ENCODE measurements around the gene ADCY9.
"Not testable (repeated sequence)": the region's sequence is repeated elsewhere in the genome, so short reads cannot be mapped to it uniquely, and the experiment has no call there.

ADCY9 gene

DNA sequence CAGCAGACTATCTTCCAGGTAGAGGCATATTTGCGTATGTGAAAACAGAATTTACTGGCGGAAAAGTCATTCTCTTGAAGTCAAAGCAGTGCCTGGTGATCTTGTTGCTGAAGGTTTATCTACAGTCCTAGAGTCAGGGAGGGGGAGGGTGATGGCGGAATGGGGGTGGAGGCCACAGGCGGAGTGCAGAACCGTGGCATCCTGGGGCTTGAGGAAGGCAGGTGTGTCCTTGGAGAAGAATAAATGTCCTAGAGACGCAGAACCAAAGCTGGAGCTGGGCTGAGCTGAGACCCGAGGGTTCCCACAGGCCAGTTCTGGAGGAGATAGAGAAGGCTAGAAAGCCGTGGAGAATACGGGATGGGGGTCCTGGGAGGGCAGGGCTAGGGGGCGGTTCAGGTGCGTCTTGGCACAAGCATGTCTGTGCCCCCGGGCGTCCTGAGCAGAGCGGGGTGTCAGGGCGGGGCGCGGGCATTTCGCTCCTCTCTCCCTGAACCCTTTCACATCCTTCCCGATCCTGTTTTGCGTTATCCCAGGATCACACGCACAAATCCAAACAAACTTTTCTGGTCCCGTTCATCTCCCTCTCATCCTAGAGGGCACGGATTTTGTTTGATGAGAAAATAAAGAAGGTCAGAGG lies 158.8 kb downstream of the ADCY9 start:
- no peaks in the 10 kb centered on the region for H3K9me3 ChIP-seq (ENCODE audit: control insufficient read depth, insufficient read depth, low read depth, low read length)
- no peaks in the 10 kb centered on the region for H3K36me3 ChIP-seq (ENCODE audit: control insufficient read depth, insufficient read depth, low read length)
- no peak overlapping the region for H3K9ac ChIP-seq (ENCODE audit: low read length)
- H3K27ac ChIP-seq (ENCODE audit: low read depth, low read length), result no peak overlapping the region
- peaks cover 6% of the 10 kb centered on the region; the same call in 1 of the 2 replicates for H3K4me1 ChIP-seq (ENCODE audit: control insufficient read depth, insufficient read depth, low read length)
- no peak overlapping the region for H3K4me3 ChIP-seq (ENCODE audit: low read depth, low read length)
- no peaks in the 10 kb centered on the region for H3K27me3 ChIP-seq (ENCODE audit: control insufficient read depth, insufficient read depth, low read length)

DNA sequence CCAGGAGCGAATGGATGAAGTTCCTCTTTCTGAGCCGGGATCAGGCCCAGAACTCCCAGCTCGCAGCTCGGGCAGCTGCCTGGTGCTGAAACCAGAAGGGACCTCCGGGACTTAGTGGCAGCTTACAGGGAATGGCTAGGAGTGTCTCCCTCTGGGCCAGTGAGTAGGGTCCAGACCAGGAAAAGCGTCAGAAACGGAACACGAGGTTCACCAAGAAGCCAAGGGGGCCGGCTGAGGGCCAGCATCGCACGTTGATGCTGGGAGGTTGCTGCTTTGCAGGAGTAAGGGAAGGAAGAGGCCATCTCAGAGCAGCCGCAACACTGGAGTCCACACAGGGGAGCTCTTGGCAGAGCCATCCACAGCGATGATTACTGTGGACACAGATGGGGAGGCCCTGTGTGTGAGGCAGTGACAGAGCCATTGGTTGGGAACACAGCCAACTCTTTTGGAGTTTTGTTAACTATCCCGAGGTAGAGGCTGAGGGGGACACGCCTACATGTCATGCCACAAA lies 161.8 kb downstream of the ADCY9 start:
- no peaks in the 10 kb centered on the region for H3K9me3 ChIP-seq (ENCODE audit: control insufficient read depth, insufficient read depth, low read depth, low read length)
- no peak overlapping the region for H3K4me3 ChIP-seq (ENCODE audit: low read depth, low read length)
- H3K27ac ChIP-seq (ENCODE audit: low read depth, low read length), result no peak overlapping the region
- H3K9ac ChIP-seq (ENCODE audit: low read length), result no peak overlapping the region
- no peaks in the 10 kb centered on the region for H3K27me3 ChIP-seq (ENCODE audit: control insufficient read depth, insufficient read depth, low read length)
- no peaks in the 10 kb centered on the region for H3K36me3 ChIP-seq (ENCODE audit: control insufficient read depth, insufficient read depth, low read length)
- H3K4me1 ChIP-seq (ENCODE audit: control insufficient read depth, insufficient read depth, low read length), result peaks cover 6% of the 10 kb centered on the region; the same call in 1 of the 2 replicates

DNA sequence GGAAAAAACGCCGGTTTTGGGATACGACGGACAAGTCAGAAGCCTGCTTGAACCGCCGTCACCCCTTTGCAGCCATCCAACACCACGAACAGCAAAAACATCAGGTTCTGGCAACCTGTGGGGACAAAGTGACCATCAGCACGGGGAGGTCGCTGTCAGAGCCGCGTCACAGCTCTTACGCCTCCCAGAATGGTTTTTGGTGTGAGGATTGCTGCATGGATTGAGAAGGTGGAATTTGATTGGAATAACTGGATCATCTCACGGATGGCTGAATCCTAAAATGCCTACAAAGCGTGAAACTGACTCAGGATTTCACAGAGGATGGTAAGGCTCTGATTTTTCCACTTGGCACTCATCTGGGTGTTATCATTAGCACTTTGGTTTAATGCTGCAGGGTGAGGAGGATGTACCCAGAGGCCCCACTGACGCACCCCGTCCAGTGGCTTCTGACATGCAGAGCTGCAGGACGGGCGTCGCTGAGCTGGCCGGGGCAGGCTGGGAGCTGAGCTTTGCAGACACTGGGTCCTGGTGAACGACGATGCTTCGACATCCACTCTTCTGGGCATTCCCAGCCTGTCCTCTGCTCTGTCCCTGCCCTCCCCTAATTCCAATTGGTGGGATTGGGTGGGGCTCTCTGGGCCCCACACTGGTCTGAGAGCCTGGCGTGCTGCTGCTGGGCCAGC lies 162.4 kb downstream of the ADCY9 start:
- Histone ChIP-seq H3K27me3 (ENCODE audit: control insufficient read depth, insufficient read depth, low read length) (no peaks in the 10 kb centered on the region), H3K9ac (ENCODE audit: low read length) (no peak overlapping the region), H3K27ac (ENCODE audit: low read depth, low read length) (no peak overlapping the region), H3K36me3 (ENCODE audit: control insufficient read depth, insufficient read depth, low read length) (no peaks in the 10 kb centered on the region), H3K9me3 (ENCODE audit: control insufficient read depth, insufficient read depth, low read depth, low read length) (no peaks in the 10 kb centered on the region), H3K4me1 (ENCODE audit: control insufficient read depth, insufficient read depth, low read length) (peaks cover 6% of the 10 kb centered on the region; the same call in 1 of the 2 replicates), H3K4me3 (ENCODE audit: low read depth, low read length) (no peak overlapping the region)

DNA sequence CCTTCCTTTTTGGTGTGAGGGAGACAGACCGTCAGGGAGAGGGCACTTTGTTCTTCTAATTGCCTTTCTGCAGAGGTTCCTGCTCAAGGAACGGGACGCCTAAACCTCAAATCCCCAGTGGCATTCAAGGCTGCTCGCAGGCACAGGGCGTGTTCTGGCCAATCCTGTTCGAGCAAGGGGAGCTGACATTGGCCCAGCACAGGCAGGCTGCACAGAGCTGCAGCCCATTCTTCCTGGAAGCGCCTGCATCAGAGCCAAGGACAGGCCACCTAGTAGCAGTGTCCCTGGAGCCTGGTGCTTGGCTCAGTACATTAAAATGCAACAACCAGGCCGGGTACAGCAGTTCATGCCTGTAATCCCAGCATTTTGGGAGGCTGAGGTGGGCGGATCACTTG lies 163.5 kb downstream of the ADCY9 start:
- Histone ChIP-seq H3K9ac (ENCODE audit: low read length) (no peak overlapping the region), H3K4me1 (ENCODE audit: control insufficient read depth, insufficient read depth, low read length) (peaks cover 6% of the 10 kb centered on the region; the same call in 1 of the 2 replicates), H3K27me3 (ENCODE audit: control insufficient read depth, insufficient read depth, low read length) (no peaks in the 10 kb centered on the region), H3K4me3 (ENCODE audit: low read depth, low read length) (no peak overlapping the region), H3K9me3 (ENCODE audit: control insufficient read depth, insufficient read depth, low read depth, low read length) (no peaks in the 10 kb centered on the region), H3K27ac (ENCODE audit: low read depth, low read length) (no peak overlapping the region), H3K36me3 (ENCODE audit: control insufficient read depth, insufficient read depth, low read length) (no peaks in the 10 kb centered on the region)

DNA sequence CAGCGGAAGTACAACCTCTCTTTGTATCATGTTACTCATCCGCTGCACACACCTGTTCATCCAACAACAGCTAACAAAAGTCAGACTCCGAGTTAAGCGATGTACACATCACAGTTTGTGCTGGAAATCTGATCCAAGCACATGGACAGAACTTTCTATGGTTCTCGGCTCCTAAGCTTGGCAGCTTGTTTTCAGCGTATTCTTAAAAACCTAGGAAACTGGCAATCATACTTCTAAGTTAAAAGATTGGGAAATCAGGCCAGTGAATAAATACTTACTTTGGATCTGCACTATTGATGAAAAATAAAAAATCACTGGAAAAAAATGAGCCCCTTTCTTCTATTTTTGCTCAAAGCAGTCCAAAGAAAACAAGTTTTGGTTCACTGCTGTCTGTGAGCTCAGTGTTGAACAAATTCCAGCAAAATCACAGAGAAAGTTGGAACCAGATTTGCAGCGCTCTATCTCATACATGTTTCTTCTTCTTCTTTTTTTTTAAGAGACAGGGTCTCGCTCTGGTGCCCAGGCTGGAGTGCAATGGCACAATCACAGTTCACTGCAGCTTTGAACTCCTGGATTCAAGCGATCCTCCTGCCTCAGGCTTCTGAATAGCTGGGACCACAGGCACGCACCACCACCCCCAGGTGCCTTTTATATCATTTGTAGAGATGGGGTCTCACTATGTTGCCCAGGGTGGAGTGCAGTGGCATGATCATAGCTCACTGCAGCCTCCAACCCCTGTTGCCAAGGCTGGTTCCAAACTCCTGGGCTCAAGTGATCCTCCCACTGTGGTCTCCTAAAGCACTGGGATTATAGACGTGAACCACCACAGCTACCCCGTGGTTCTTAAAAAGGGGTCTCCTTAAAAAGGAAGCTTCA lies 164.1 kb downstream of the ADCY9 start:
- H3K9ac ChIP-seq (ENCODE audit: low read length), result no peak overlapping the region
- no peak overlapping the region for H3K27ac ChIP-seq (ENCODE audit: low read depth, low read length)
- H3K36me3 ChIP-seq (ENCODE audit: control insufficient read depth, insufficient read depth, low read length), result no peaks in the 10 kb centered on the region
- H3K9me3 ChIP-seq (ENCODE audit: control insufficient read depth, insufficient read depth, low read depth, low read length), result no peaks in the 10 kb centered on the region
- H3K4me3 ChIP-seq (ENCODE audit: low read depth, low read length), result no peak overlapping the region
- 0 out of 2 replicates have a peak, but pooled peaks cover under 1% of the 10 kb centered on the region for H3K4me1 ChIP-seq (ENCODE audit: control insufficient read depth, insufficient read depth, low read length)
- no peaks in the 10 kb centered on the region for H3K27me3 ChIP-seq (ENCODE audit: control insufficient read depth, insufficient read depth, low read length)

DNA sequence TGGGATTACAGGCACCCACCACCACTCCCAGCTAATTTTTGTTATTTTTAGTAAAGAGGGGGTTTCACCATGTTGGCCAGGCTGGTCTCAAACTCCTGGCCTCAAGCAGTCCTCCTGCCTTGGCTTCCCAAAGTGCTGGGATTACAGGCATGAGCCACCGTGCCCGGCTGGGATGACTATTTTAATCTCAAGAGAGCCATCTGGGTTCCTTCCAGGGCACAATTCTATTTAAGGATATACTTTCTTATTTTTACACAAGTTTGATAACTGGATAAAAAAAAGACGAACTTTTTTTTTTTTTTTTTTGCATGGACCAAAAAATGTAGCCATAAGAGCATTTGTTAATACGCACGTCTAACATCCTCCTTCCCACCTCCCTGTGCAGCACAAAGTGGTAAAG lies 164.9 kb downstream of the ADCY9 start:
- not testable (repeated sequence) for H3K9ac ChIP-seq (ENCODE audit: low read length); H3K4me1 ChIP-seq (ENCODE audit: control insufficient read depth, insufficient read depth, low read length); H3K27me3 ChIP-seq (ENCODE audit: control insufficient read depth, insufficient read depth, low read length)

DNA sequence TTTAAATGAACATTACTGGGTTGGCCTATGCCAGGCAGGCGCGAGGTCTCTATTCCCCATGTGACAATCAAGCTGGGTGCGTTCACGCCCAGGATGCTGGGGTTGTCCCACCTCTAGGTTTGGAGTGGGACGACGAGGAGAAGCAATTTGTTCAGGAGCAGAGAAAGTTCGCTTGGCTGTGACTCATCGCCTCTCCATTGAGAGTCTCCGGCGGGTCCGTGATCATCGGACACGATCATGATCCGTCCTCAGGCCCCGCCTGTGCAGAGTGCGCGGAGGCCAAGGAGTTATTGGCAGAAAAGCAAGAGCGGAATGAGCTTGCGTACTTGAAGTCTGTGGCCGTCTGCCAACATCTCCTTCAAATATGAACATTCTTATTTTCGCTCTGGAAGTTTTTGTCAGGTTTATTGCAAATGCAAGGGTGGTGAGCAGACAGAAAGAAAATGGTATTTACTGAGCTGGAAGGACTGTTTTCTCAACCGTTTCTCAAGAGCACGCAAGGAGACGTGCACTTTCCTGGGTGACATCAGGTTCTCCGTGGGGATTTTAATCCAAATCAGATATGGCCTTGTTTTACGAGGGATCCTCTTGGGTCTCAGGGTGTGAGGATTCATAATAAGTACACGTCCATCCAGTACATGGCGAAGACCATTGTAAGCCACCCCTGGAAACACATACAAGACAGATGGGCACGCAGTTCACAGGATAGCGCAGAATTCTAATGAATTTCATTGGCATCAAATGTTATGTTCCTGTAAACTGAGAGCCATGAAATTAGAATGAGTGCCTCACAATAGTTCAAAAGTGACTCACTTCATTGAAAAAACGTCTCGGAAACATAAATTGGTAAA lies 165.7 kb downstream of the ADCY9 start:
- Histone ChIP-seq H3K36me3 (ENCODE audit: control insufficient read depth, insufficient read depth, low read length) (no peaks in the 10 kb centered on the region), H3K27me3 (ENCODE audit: control insufficient read depth, insufficient read depth, low read length) (no peaks in the 10 kb centered on the region), H3K4me1 (ENCODE audit: control insufficient read depth, insufficient read depth, low read length) (no peaks in the 10 kb centered on the region), H3K4me3 (ENCODE audit: low read depth, low read length) (no peak overlapping the region), H3K9ac (ENCODE audit: low read length) (no peak overlapping the region), H3K27ac (ENCODE audit: low read depth, low read length) (no peak overlapping the region), H3K9me3 (ENCODE audit: control insufficient read depth, insufficient read depth, low read depth, low read length) (no peaks in the 10 kb centered on the region)

More for the DNA sequence above, 164.9 kb downstream of the ADCY9 start:
- not testable (repeated sequence) for H3K4me3 ChIP-seq (ENCODE audit: low read depth, low read length); H3K36me3 ChIP-seq (ENCODE audit: control insufficient read depth, insufficient read depth, low read length); H3K27ac ChIP-seq (ENCODE audit: low read depth, low read length); H3K9me3 ChIP-seq (ENCODE audit: control insufficient read depth, insufficient read depth, low read depth, low read length)

DNA sequence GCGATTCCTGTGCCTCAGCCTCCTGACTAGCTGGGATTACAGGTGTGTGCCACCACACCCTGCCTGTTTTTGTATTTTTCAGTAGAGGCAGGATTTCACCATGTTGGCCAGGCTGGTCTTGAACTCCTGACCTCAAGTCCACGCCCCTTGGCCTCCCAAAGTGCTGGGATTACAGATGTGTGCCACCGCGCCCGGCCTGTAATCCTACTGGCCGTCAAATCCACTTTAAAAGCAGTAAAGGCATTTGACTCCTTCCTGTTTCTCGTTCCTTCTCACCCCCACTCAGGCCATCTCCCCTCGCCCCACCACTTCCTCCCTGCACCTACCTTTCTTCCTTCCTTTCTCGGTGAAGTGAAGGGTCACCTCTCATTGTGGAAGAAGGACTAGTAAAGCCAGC lies 166.3 kb downstream of the ADCY9 start:
- H3K4me1 ChIP-seq (ENCODE audit: control insufficient read depth, insufficient read depth, low read length), result no peaks in the 10 kb centered on the region
- H3K27me3 ChIP-seq (ENCODE audit: control insufficient read depth, insufficient read depth, low read length), result no peaks in the 10 kb centered on the region
- no peaks in the 10 kb centered on the region for H3K9me3 ChIP-seq (ENCODE audit: control insufficient read depth, insufficient read depth, low read depth, low read length)
- no peaks in the 10 kb centered on the region for H3K36me3 ChIP-seq (ENCODE audit: control insufficient read depth, insufficient read depth, low read length)
- H3K9ac ChIP-seq (ENCODE audit: low read length), result no peak overlapping the region
- no peak overlapping the region for H3K27ac ChIP-seq (ENCODE audit: low read depth, low read length)
- no peak overlapping the region for H3K4me3 ChIP-seq (ENCODE audit: low read depth, low read length)

DNA sequence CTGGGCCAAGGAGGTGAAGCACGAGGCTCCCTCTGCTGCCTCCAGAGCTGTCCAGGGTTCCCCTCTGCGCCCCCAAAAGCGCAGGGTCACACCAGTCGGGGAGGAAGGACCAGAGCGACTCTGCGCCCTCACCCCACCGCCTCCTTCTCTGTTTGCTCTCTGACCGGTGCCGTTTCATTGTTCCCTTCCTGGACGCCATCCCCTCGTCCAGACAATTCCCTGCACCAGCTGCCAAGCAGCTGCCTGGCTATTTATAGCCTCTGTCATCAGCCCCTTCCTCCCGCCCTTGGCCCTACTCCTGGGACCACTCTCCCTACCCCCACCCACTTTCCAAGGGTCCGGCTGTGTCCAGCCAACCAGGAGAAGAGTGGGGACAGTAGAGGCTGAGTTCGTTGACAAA lies 167.0 kb downstream of the ADCY9 start:
- no peaks in the 10 kb centered on the region for H3K36me3 ChIP-seq (ENCODE audit: control insufficient read depth, insufficient read depth, low read length)
- no peak overlapping the region for H3K9ac ChIP-seq (ENCODE audit: low read length)
- H3K27me3 ChIP-seq (ENCODE audit: control insufficient read depth, insufficient read depth, low read length), result no peaks in the 10 kb centered on the region
- no peak overlapping the region for H3K4me3 ChIP-seq (ENCODE audit: low read depth, low read length)
- no peak overlapping the region for H3K27ac ChIP-seq (ENCODE audit: low read depth, low read length)
- no peaks in the 10 kb centered on the region for H3K9me3 ChIP-seq (ENCODE audit: control insufficient read depth, insufficient read depth, low read depth, low read length)
- no peaks in the 10 kb centered on the region for H3K4me1 ChIP-seq (ENCODE audit: control insufficient read depth, insufficient read depth, low read length)

DNA sequence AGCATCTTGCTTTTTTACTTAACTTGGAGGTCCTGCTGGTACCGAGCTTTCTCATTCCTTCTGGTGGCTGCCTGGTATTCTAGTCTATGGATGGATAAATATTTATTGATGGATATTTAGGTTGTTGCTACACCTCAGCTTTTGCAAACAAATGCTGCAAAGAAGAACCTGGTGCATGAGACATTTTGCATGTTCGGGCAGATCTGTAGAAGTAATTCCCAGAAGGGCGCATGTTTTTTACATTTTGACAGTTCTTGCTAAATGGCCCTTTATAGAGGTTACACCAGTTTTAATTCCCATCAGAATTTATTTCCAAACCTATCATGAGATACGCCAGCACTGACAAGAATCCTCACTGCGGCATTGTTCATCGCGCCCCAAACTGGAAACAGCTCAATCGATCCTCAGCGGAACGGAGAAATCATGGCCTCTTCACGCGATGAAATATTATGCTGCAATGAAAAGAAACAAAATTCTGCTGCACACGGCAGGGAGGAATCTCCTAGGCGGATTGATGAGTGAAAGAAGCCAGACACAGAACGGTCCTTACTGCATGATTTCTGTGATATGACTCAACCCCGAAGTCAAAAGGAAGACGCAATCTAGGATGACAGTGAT lies 167.8 kb downstream of the ADCY9 start:
- Histone ChIP-seq H3K27me3 (ENCODE audit: control insufficient read depth, insufficient read depth, low read length) (no peaks in the 10 kb centered on the region), H3K9me3 (ENCODE audit: control insufficient read depth, insufficient read depth, low read depth, low read length) (no peaks in the 10 kb centered on the region; the same call in 1 of the 2 replicates), H3K27ac (ENCODE audit: low read depth, low read length) (no peak overlapping the region), H3K36me3 (ENCODE audit: control insufficient read depth, insufficient read depth, low read length) (no peaks in the 10 kb centered on the region), H3K4me1 (ENCODE audit: control insufficient read depth, insufficient read depth, low read length) (no peaks in the 10 kb centered on the region), H3K9ac (ENCODE audit: low read length) (no peak overlapping the region), H3K4me3 (ENCODE audit: low read depth, low read length) (no peak overlapping the region)
